K562 (cell line): ENCODE measurements around the gene UBR3. TPM values are rescaled to one million over a fixed set of nuclear protein-coding genes. Genes with fewer than 3 reads are reported as not detected.

Experiments
- ATF7 ChIP-seq: fragments of 450-650 bp; IDR thresholded peaks from 2 replicates; pipeline ENCODE4 v1.7.1; 2014; ENCODE audit warnings: mild to moderate bottlenecking, moderate library complexity
- CBFA2T3 ChIP-seq: fragments of 450-650 bp; IDR thresholded peaks from 2 replicates; pipeline ENCODE4 v1.6.1; 2017
- CBX3 ChIP-seq, 2 experiments: IDR thresholded peaks; 1 replicate in 1 of 2; 2 replicates in 1 of 2; pipeline ENCODE4 v1.6.1; 2012; ENCODE audit warnings: inconsistent platforms in 2 of 2, low read length in 2 of 2, borderline replicate concordance in 1 of 2, control low read depth in 1 of 2
- CREB1 ChIP-seq, 2 experiments: sonication (generic) in 1 of 2; formaldehyde crosslinking in 1 of 2; IDR thresholded peaks; 2 replicates each; pipeline versions ENCODE4 v1.6.1 to v1.8.0; 2012 to 2022; ENCODE audit warnings: inconsistent platforms in 1 of 2, mild to moderate bottlenecking in 1 of 2, missing genetic modification reagents in 1 of 2, moderate library complexity in 1 of 2
- E2F5 ChIP-seq: sonication (generic); formaldehyde crosslinking; IDR thresholded peaks from 2 replicates; pipeline ENCODE4 v1.8.0; 2022; ENCODE audit warnings: mild to moderate bottlenecking, missing genetic modification reagents
- EP300 ChIP-seq: IDR thresholded peaks from 2 replicates; pipeline ENCODE4 v1.6.1; 2012; ENCODE audit warnings: low read length, improper control_type of control experiment
- ETS2 ChIP-seq: IDR thresholded peaks from 2 replicates; pipeline ENCODE4 v1.6.1; 2016; ENCODE audit warnings: borderline replicate concordance, missing genetic modification characterization, mild to moderate bottlenecking, moderate library complexity, missing compliant biosample characterization; ENCODE audit not compliant: poor library complexity, severe bottlenecking
- ETV1 ChIP-seq: fragments of 450-650 bp; conservative IDR thresholded peaks from 2 replicates; pipeline ENCODE4 v1.6.1; 2016; ENCODE audit warnings: missing genetic modification characterization, control low read depth, low read depth, missing compliant biosample characterization
- GTF2E2 ChIP-seq: fragments of 200-800 bp; sonication (Bioruptor generic); IDR thresholded peaks from 2 replicates; pipeline ENCODE4 v1.6.1; 2016; ENCODE audit warnings: missing genetic modification characterization, missing compliant biosample characterization
- KDM1A ChIP-seq, 2 experiments: fragments of 450-650 bp; IDR thresholded peaks; 2 replicates each; pipeline ENCODE4 v1.6.1; 2016; ENCODE audit warnings: mild to moderate bottlenecking in 2 of 2
- MAFK ChIP-seq: IDR thresholded peaks from 2 replicates; pipeline ENCODE4 v1.6.1; 2011; ENCODE audit warnings: low read length, improper control_type of control experiment
- MBD2 ChIP-seq: sonication (generic); IDR thresholded peaks from 2 replicates; pipeline ENCODE4 v1.6.1; 2016; ENCODE audit warnings: low read depth, borderline replicate concordance
- NFIC ChIP-seq: fragments of 450-650 bp; IDR thresholded peaks from 2 replicates; pipeline ENCODE4 v1.6.1; 2017; ENCODE audit warnings: mild to moderate bottlenecking, inconsistent platforms
- POLR3A ChIP-seq: IDR thresholded peaks from 2 replicates; pipeline ENCODE4 v1.6.1; 2011; ENCODE audit warnings: borderline replicate concordance, mild to moderate bottlenecking, moderate library complexity; ENCODE audit not compliant: insufficient read length, insufficient read depth; ENCODE audit errors: extremely low read depth
- RBM15 ChIP-seq: fragments of 200-400 bp; formaldehyde crosslinking; IDR thresholded peaks from 2 replicates; pipeline ENCODE4 v1.6.1; 2018; ENCODE audit warnings: mild to moderate bottlenecking, low read length, moderate library complexity; ENCODE audit not compliant: insufficient read depth
- SMARCA4 ChIP-seq: fragments of 450-650 bp; IDR thresholded peaks from 2 replicates; pipeline ENCODE4 v1.6.1; 2016
- SMARCE1 ChIP-seq: fragments of 450-650 bp; IDR thresholded peaks from 2 replicates; pipeline ENCODE4 v1.7.1; 2016; ENCODE audit warnings: mild to moderate bottlenecking
- SOX6 ChIP-seq: fragments of 450-650 bp; IDR thresholded peaks from 2 replicates; pipeline ENCODE4 v1.6.1; 2014; ENCODE audit warnings: mild to moderate bottlenecking
- TAF1 ChIP-seq: IDR thresholded peaks from 2 replicates; pipeline ENCODE4 v1.6.1; 2011; ENCODE audit warnings: mild to moderate bottlenecking, low read length, moderate library complexity; ENCODE audit not compliant: insufficient read depth, control insufficient read depth, severe bottlenecking; ENCODE audit errors: extremely low read depth
- TEAD4 ChIP-seq, 2 experiments: sonication (generic) in 1 of 2; formaldehyde crosslinking in 1 of 2; IDR thresholded peaks; 2 replicates each; pipeline versions ENCODE4 v1.6.1 to v1.8.0; 2012 to 2022; ENCODE audit warnings: borderline replicate concordance in 1 of 2, inconsistent platforms in 1 of 2, low read length in 1 of 2, mild to moderate bottlenecking in 1 of 2, missing genetic modification reagents in 1 of 2
- THRB ChIP-seq: fragments of 450-650 bp; formaldehyde crosslinking; conservative IDR thresholded peaks from 2 replicates; pipeline ENCODE4 v1.4.0; 2022; ENCODE audit warnings: mild to moderate bottlenecking, missing genetic modification characterization
- TRIM24 ChIP-seq, 2 experiments: fragments of 450-650 bp; IDR thresholded peaks; 2 replicates each; pipeline ENCODE4 v1.6.1; 2016
- ZFPM2 ChIP-seq: fragments of 250-450 bp; sonication (Bioruptor Pico); IDR thresholded peaks from 2 replicates; pipeline ENCODE4 v1.5.1; 2022; ENCODE audit warnings: mild to moderate bottlenecking
- ZNF592 ChIP-seq: fragments of 450-650 bp; IDR thresholded peaks from 2 replicates; pipeline ENCODE4 v1.6.1; 2017; ENCODE audit warnings: antibody characterized with exemption, mild to moderate bottlenecking
- polyA plus RNA-seq, 8 experiments: library from polyadenylated mRNA; depleted of rRNA in 4 of 8; stranded (reverse) in 5 of 8; unstranded in 3 of 8; fragments of >200 nt; fragmentation: Nextera tagmentation in 2 of 8; fragmentation: Illumina TruSeq in 1 of 8; extraction: Ambion mirVana in 2 of 8; extraction: Trizol in 1 of 8; gene quantifications; 2 replicates each; pipeline versions ENCODE4 v1.2.1 to v1.2.3, GENCODE V29; 2011 to 2014; ENCODE audit warnings: inconsistent platforms in 1 of 8, missing spikeins in 1 of 8
- total RNA-seq, 7 experiments: library from RNA; depleted of rRNA in 6 of 7; stranded (reverse); fragments of >200 nt in 6 of 7; fragmentation: Illumina TruSeq in 2 of 7; extraction: Trizol in 2 of 7; gene quantifications; 2 replicates each; pipeline versions ENCODE4 v1.2.1 to v1.2.3, GENCODE V29; 2011 to 2021; ENCODE audit warnings: low replicate concordance in 1 of 7

The UBR3 gene
- total and polyA plus RNA-seq, 9 of the 15 experiments (the other 6 are each of a cell fraction or from before 2014, with no cell fraction given) = 14.4 to 63.5 (median 40.4) TPM

- TF ChIP-seq SOX6 = 0 out of 2 replicates have a peak, but pooled peaks have one; percentile 32
- TF ChIP-seq NFIC = peak; percentile 58
- TF ChIP-seq TRIM24 (IDR thresholded peaks at IDR 0.05) = peak in 1 of 2 experiments; percentile 77; a peak in 1 of 4 replicates
- peak; percentile 23 for TF ChIP-seq TAF1
- TF ChIP-seq POLR3A = no peak
- TF ChIP-seq ETS2 (tag) = no peak
- TF ChIP-seq EP300 = peak; percentile 84
- TF ChIP-seq CBFA2T3 = peak; percentile 90
- TF ChIP-seq RBM15 = no peak
- TF ChIP-seq CREB1 (IDR thresholded peaks at IDR 0.05) = peak; percentile 31; the same call in 1 of the 2 replicates
- TF ChIP-seq CREB1 (CRISPR knock-in tag; IDR thresholded peaks at IDR 0.05) = no peak
- TF ChIP-seq E2F5 = no peak
- peak; percentile 93 for TF ChIP-seq TEAD4 (IDR thresholded peaks at IDR 0.05; ENCODE audit: low read length)
- no peak for TF ChIP-seq TEAD4 (CRISPR knock-in tag; IDR thresholded peaks at IDR 0.05; ENCODE audit: borderline replicate concordance)
- peak; percentile 40; the same call in 1 of the 2 replicates for TF ChIP-seq ATF7
- 0 out of 2 replicates have a peak, but pooled peaks have one; percentile 13 for TF ChIP-seq MBD2
- no peak for TF ChIP-seq GTF2E2 (tag)
- TF ChIP-seq CBX3 (IDR thresholded peaks at IDR 0.05; ENCODE audit: borderline replicate concordance in 1 of 2, low read length in 2 of 2) = peak in 1 of 2 experiments; percentile 72; a peak in 1 of 3 replicates
- TF ChIP-seq MAFK = peak; percentile 53; the same call in 1 of the 2 replicates
- peak; percentile 30; the same call in 1 of the 2 replicates for TF ChIP-seq ZNF592
- TF ChIP-seq KDM1A (IDR thresholded peaks at IDR 0.05) = peak; percentile 60 to 75; a peak in 3 of 4 replicates
- TF ChIP-seq SMARCE1 = peak; percentile 64; the same call in 1 of the 2 replicates
- no peak for TF ChIP-seq ETV1
- TF ChIP-seq THRB (CRISPR knock-in tag) = no peak
- TF ChIP-seq SMARCA4 = peak; percentile 89
- no peak for TF ChIP-seq ZFPM2 (CRISPR knock-in tag)
Observed at GRCh38 chr2:169925968-169926367, 98.7 kb downstream of the UBR3 start (continued).
